IMR-90 (cell line): ENCODE data around the gene ACIN1. TPM values are rescaled to one million over a fixed set of nuclear protein-coding genes. Genes with fewer than 3 reads are reported as not detected.

Experiments used
- ATAC-seq: fragments of 200-7000 bp; cut with Tn5 transposase; 2 replicates; pipeline ENCODE4 v1.9.1; 2020; ENCODE audit warnings: low read depth, mild to moderate bottlenecking, moderate library complexity
- BruUV-seq: library from RNA; stranded (reverse); fragments of 400-500 nt; replicated peaks from 2 replicates; lab custom pipeline; 2021; lab: Mats Ljungman, UMichigan
- CTCF ChIA-PET: fragments of 300-600 bp; formaldehyde crosslinking; extraction: SDS; loops from one replicate; lab custom pipeline; 2021; ENCODE audit warnings: antibody characterized with exemption; lab: Yijun Ruan, JAX
- POLR2A ChIA-PET: fragments of 300-600 bp; sonication (Branson Sonifier 250); formaldehyde crosslinking; loops from one replicate; lab custom pipeline; 2022; ENCODE audit warnings: antibody characterized with exemption; ENCODE audit not compliant: unreplicated experiment; lab: Charles Lee
- DNase-seq: peaks from one replicate; pipeline ENCODE4 v3.0.0; 2013
- H2AFZ ChIP-seq: replicated peaks from 2 replicates; pipeline ENCODE3; 2013; ENCODE audit warnings: low read length, mild to moderate bottlenecking; ENCODE audit not compliant: poor library complexity
- H2AK5ac ChIP-seq: 2 replicates; pipeline ENCODE4 v1.6.1; 2013; ENCODE audit warnings: low read depth, low read length, inconsistent platforms
- H2AK9ac ChIP-seq: replicated peaks from 2 replicates; pipeline ENCODE3; 2013; ENCODE audit warnings: mild to moderate bottlenecking, low read depth, low read length, moderate library complexity; ENCODE audit not compliant: poor library complexity
- H2BK120ac ChIP-seq: 2 replicates; pipeline ENCODE4 v1.6.1; 2013; ENCODE audit warnings: low read depth, low read length, inconsistent platforms
- H2BK15ac ChIP-seq: 3 replicates; pipeline ENCODE4 v1.6.1; 2013; ENCODE audit warnings: low read depth, low read length, inconsistent platforms
- H2BK20ac ChIP-seq: 2 replicates; pipeline ENCODE4 v1.6.1; 2013; ENCODE audit warnings: low read depth, mild to moderate bottlenecking, inconsistent platforms, low read length, moderate library complexity
- H2BK5ac ChIP-seq: 2 replicates; pipeline ENCODE4 v1.6.1; 2013; ENCODE audit warnings: mild to moderate bottlenecking, low read depth, low read length, inconsistent platforms; ENCODE audit not compliant: poor library complexity, severe bottlenecking
- H3K14ac ChIP-seq: replicated peaks from 2 replicates; pipeline ENCODE4 v1.6.1; 2013; ENCODE audit warnings: low read depth, low read length, inconsistent platforms
- H3K18ac ChIP-seq: 2 replicates; pipeline ENCODE4 v1.6.1; 2013; ENCODE audit warnings: low read depth, low read length, control low read depth
- H3K23ac ChIP-seq: 2 replicates; pipeline ENCODE4 v1.6.1; 2013; ENCODE audit warnings: low read depth, low read length, inconsistent platforms
- H3K27ac ChIP-seq: 2 replicates; pipeline ENCODE4 v1.5.1; 2013; ENCODE audit warnings: mild to moderate bottlenecking, control low read depth, low read length; ENCODE audit not compliant: insufficient read depth
- H3K27me3 ChIP-seq: 2 replicates; pipeline ENCODE4 v1.6.1; 2013; ENCODE audit warnings: low read length; ENCODE audit not compliant: control insufficient read depth, insufficient read depth
- H3K36me3 ChIP-seq: 2 replicates; pipeline ENCODE4 v1.6.1; 2013; ENCODE audit warnings: low read length, mixed read lengths; ENCODE audit not compliant: control insufficient read depth, insufficient read depth
- H3K4ac ChIP-seq: 2 replicates; pipeline ENCODE4 v1.6.1; 2013; ENCODE audit warnings: low read depth, low read length, inconsistent platforms
- H3K4me1 ChIP-seq: 2 replicates; pipeline ENCODE4 v1.6.1; 2013; ENCODE audit warnings: low read length, mixed read lengths; ENCODE audit not compliant: control insufficient read depth, insufficient read depth
- H3K4me2 ChIP-seq: 2 replicates; pipeline ENCODE4 v1.6.1; 2013; ENCODE audit warnings: low read depth, mild to moderate bottlenecking, control low read depth, low read length, moderate library complexity
- H3K4me3 ChIP-seq: 2 replicates; pipeline ENCODE4 v1.5.1; 2013; ENCODE audit warnings: low read depth, mild to moderate bottlenecking, control low read depth, low read length, moderate library complexity; ENCODE audit not compliant: insufficient read depth
- H3K56ac ChIP-seq: 2 replicates; pipeline ENCODE4 v1.6.1; 2013; ENCODE audit warnings: low read length, inconsistent platforms; ENCODE audit not compliant: insufficient read depth; ENCODE audit errors: extremely low read depth
- H3K79me1 ChIP-seq, 2 experiments: 2 replicates each; pipeline ENCODE4 v1.6.1; 2013; ENCODE audit warnings: low read length in 2 of 2, inconsistent platforms in 1 of 2, low read depth in 1 of 2
- H3K9ac ChIP-seq: 2 replicates; pipeline ENCODE4 v1.6.1; 2013; ENCODE audit warnings: low read depth, low read length, control low read depth
- H3K9me1 ChIP-seq: 2 replicates; pipeline ENCODE4 v1.6.1; 2013; ENCODE audit warnings: low read length, inconsistent platforms; ENCODE audit not compliant: insufficient read depth
- H3K9me3 ChIP-seq: 2 replicates; pipeline ENCODE4 v1.6.1; 2013; ENCODE audit warnings: low read length; ENCODE audit not compliant: control insufficient read depth, insufficient read depth
- H4K20me1 ChIP-seq: 2 replicates; pipeline ENCODE4 v1.6.1; 2013; ENCODE audit warnings: low read length, inconsistent platforms; ENCODE audit not compliant: insufficient read depth
- H4K5ac ChIP-seq: 2 replicates; pipeline ENCODE4 v1.6.1; 2013; ENCODE audit warnings: mild to moderate bottlenecking, low read depth, low read length, control low read depth
- H4K8ac ChIP-seq, 2 experiments: 2 replicates each; pipeline ENCODE4 v1.6.1; 2013; ENCODE audit warnings: low read depth in 2 of 2, low read length in 2 of 2, control low read depth in 1 of 2, inconsistent platforms in 1 of 2
- H4K91ac ChIP-seq: 2 replicates; pipeline ENCODE4 v1.6.1; 2013; ENCODE audit warnings: low read depth, low read length, inconsistent platforms; ENCODE audit not compliant: insufficient read depth
- BHLHE40 ChIP-seq: fragments of 150-350 bp; IDR thresholded peaks from 2 replicates; pipeline ENCODE4 v1.6.1; 2016; ENCODE audit warnings: mild to moderate bottlenecking, low read depth, low read length
- CEBPB ChIP-seq: IDR thresholded peaks from 2 replicates; pipeline ENCODE4 v1.6.1; 2012; ENCODE audit warnings: low read depth, low read length, improper control_type of control experiment
- CHD1 ChIP-seq: IDR thresholded peaks from 2 replicates; pipeline ENCODE4 v1.6.1; 2012; ENCODE audit warnings: low read depth, low read length, improper control_type of control experiment
- CTCF ChIP-seq: conservative IDR thresholded peaks from 2 replicates; pipeline ENCODE4 v1.5.1; 2012; ENCODE audit warnings: mild to moderate bottlenecking, low read depth, low read length, improper control_type of control experiment
- MAZ ChIP-seq: IDR thresholded peaks from 2 replicates; pipeline ENCODE4 v1.6.1; 2012; ENCODE audit warnings: low read depth, mild to moderate bottlenecking, low read length, improper control_type of control experiment, moderate library complexity, borderline replicate concordance
- RCOR1 ChIP-seq: IDR thresholded peaks from 2 replicates; pipeline ENCODE4 v1.6.1; 2012; ENCODE audit warnings: mild to moderate bottlenecking, low read length, improper control_type of control experiment; ENCODE audit not compliant: insufficient replicate concordance
- RFX5 ChIP-seq: IDR thresholded peaks from 2 replicates; pipeline ENCODE4 v1.8.0; 2012; ENCODE audit warnings: low read depth, mild to moderate bottlenecking, low read length, moderate library complexity
- SMC3 ChIP-seq: fragments of 150-350 bp; IDR thresholded peaks from 2 replicates; pipeline ENCODE4 v1.6.1; 2016; ENCODE audit warnings: low read depth, mild to moderate bottlenecking, antibody characterized with exemption, low read length, moderate library complexity
- WGBS, 2 experiments: methylation state at CpG; one replicate each; pipeline versions ENCODE4 v1.1.5 to v1.1.7; 2013; ENCODE audit warnings: missing lambda C conversion rate in 2 of 2; ENCODE audit not compliant: insufficient read length in 1 of 2; ENCODE audit errors: extremely low coverage in 2 of 2; 5-methylcytosine and 5-hydroxymethylcytosine counted together
- dilution Hi-C: fragments of 300-500 bp; cut with HindIII; formaldehyde crosslinking; loops from one replicate; pipeline ENCODE4 v1.14.3; 2018; ENCODE audit warnings: low sequenced_read_pairs; ENCODE audit not compliant: unreplicated experiment
- in situ Hi-C: fragments of 300-500 bp; cut with MboI; formaldehyde crosslinking; loops from 3 replicates; pipeline ENCODE4 v1.14.3; 2019; ENCODE audit warnings: low sequenced_read_pairs, inconsistent platforms, mixed read lengths
- intact Hi-C: fragments of 100-400 bp; cut with micrococcal nuclease; formaldehyde crosslinking; loops from 2 replicates; pipeline ENCODE4 v1.10.0; 2022
- polyA plus RNA-seq, 3 experiments: library from polyadenylated mRNA; depleted of rRNA; stranded (reverse); fragments of >200 nt; gene quantifications; 2 replicates each; pipeline ENCODE4 v1.2.3, GENCODE V29; 2012; ENCODE audit warnings: low replicate concordance in 1 of 3
- total RNA-seq: library from RNA; depleted of rRNA; stranded (reverse); fragments of >200 nt; gene quantifications from 2 replicates; pipeline ENCODE4 v1.2.3, GENCODE V29; 2012

The ACIN1 gene
- total and polyA plus RNA-seq, 2 of the 4 experiments (the other 2 are of a cell fraction) = 73.8 to 185 TPM

GRCh38 chr14:23074906-23075305 is 20.0 kb downstream of the ACIN1 start:
- Histone ChIP-seq H2AFZ (no peak overlapping the region), H2AK9ac (no peak overlapping the region), H3K36me3 (peaks cover 32% of the 10 kb centered on the region), H3K27ac (no peak overlapping the region), H2BK5ac (no peak overlapping the region), H2BK120ac (no peak overlapping the region), H3K23ac (no peak overlapping the region), H3K9ac (no peak overlapping the region), H3K18ac (no peak overlapping the region), H3K4me1 (peaks cover 17% of the 10 kb centered on the region), H3K27me3 (no peaks in the 10 kb centered on the region), H2BK20ac (no peak overlapping the region), H2AK5ac (no peak overlapping the region), H3K9me3 (no peaks in the 10 kb centered on the region), H3K56ac (no peak overlapping the region), H4K91ac (no peak overlapping the region), H3K4ac (no peak overlapping the region), H3K14ac (no peak overlapping the region), H3K79me1 (peaks cover 21 to 52% of the 10 kb centered on the region in 2 experiments), H2BK15ac (no peak overlapping the region), H3K4me2 (no peak overlapping the region), H4K8ac (no peak overlapping the region), H3K4me3 (no peak overlapping the region), H4K20me1 (peaks cover 9% of the 10 kb centered on the region; the same call in 1 of the 2 replicates), H4K5ac (no peak overlapping the region), H3K9me1 (peaks cover 8% of the 10 kb centered on the region)
- TF ChIP-seq RCOR1 = no peak
- TF ChIP-seq CTCF = no peak
- no peak for TF ChIP-seq RFX5
- no peak for TF ChIP-seq BHLHE40
- no peak for TF ChIP-seq CHD1
- no peak for TF ChIP-seq CEBPB
- TF ChIP-seq MAZ = no peak
- no peak for TF ChIP-seq SMC3
- ATAC-seq (no peak), DNase-seq (no peak)
- dilution Hi-C loops (no loop called here), in situ Hi-C loops (loop anchor here (25.0 kb wide), 1 partner anchor 1062 kb away; the partner anchor contains the start of genes EMC9, FITM1, PSME1 and PSME2), intact Hi-C loops (loop anchor here (5.0 kb wide), 1 partner anchor 112 kb away; no protein-coding TSS in a partner anchor)
- ChIA-PET POLR2A (no interaction called here), CTCF (interaction anchor here (0.6 kb wide), 1 partner anchor 13 kb away, joined by 7 read pairs; no protein-coding TSS in a partner anchor)
- no CpG with 5 or more reads among the region's 1 CpG for WGBS, 2 experiments
- no TSS peak for BruUV-seq
